Purkinje cell (primary cell): ENCODE data around the gene TMEM88. TPM values are rescaled to one million over a fixed set of nuclear protein-coding genes. Genes with fewer than 3 reads are reported as not detected.

Source experiments
- polyA plus RNA-seq: library from polyadenylated mRNA; unstranded; fragments of >200 nt; fragmentation: Nextera tagmentation; gene quantifications from 2 replicates; pipeline ENCODE4 v1.2.1, GENCODE V29; 2014

The TMEM88 gene
- 0.30 TPM in 1 of 2 replicates, not detected in the other for polyA plus RNA-seq

GRCh38 chr17:7854851-7855659 is at the start of gene TMEM88:
TSS of gene TMEM88 (plus strand) at chr17:7855066. CDS start at chr17:7855075, 9 bp downstream.

GRCh38 chr17:7833795-7834541 is 20.9 kb upstream of the TMEM88 start, which contains the start of gene KDM6B:
TSS of gene KDM6B (plus strand) at chr17:7834217. CDS start at chr17:7845555, 11,338 bp downstream.

GRCh38 chr17:7856811-7857712 is 2.2 kb downstream of the TMEM88 start, which contains the start of gene NAA38:
TSS of gene NAA38 (minus strand) at chr17:7857559. CDS start at chr17:7857463, 96 bp downstream.

DNA sequence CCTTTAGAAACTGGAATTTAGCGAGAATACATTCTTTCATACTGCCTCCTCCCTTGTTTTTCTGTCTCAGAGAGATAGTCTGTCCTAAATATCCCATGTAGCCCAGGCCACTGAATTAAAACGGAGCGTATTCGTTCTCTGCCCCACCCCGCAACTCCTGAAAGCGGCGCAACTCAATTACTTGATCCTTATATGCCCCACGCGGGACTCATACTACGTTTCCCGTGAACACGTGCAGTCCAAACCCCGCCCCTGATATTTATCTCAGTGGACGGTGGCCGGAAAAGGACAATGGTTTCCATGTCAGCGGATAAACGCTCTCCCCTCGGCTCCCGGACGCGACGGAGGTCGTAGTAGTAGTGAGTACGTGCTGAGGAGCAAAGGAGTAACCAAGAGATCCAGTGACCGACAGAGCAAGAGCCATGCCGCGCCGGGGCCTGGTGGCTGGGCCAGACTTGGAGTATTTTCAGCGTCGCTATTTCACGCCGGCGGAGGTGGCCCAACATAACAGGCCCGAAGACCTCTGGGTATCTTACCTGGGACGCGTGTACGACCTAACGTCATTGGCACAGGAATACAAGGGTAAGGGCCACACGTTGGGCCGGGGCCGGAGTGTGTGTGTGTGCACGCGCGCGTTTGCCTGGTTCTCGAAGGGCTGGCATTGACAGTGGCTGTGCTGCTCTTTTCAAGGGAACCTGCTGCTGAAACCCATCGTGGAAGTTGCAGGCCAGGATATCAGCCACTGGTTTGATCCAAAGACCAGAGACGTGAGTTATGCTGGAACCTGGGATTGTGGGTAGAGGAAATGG is 3.1 kb downstream of the TMEM88 start, which contains the start of gene CYB5D1:
Gene CYB5D1 (plus strand): TSS at position 291 of the 809 bp plus-strand sequence. CDS start 132 bp downstream, at position 423.

GRCh38 chr17:7888184-7888920 is 33.5 kb downstream of the TMEM88 start, which contains the start of gene CHD3:
TSS of gene CHD3 (plus strand) at chr17:7888789. CDS start at chr17:7889001, 212 bp downstream.

Other genes starting within 250 kb of the TMEM88 start
- 7.1 and 20.3 TPM in 2 replicates for gene FXR2, start 240.2 kb upstream of the TMEM88 start, polyA plus RNA-seq
- gene SAT2, start 227.2 kb upstream of the TMEM88 start, polyA plus RNA-seq, result 107 and 126 TPM in 2 replicates
- 2.5 TPM in 1 of 2 replicates, not detected in the other for gene SHBG, start 224.9 kb upstream of the TMEM88 start, polyA plus RNA-seq
- gene ATP1B2, start 204.1 kb upstream of the TMEM88 start, polyA plus RNA-seq, result 56.0 and 70.0 TPM in 2 replicates
- 3.0 and 3.7 TPM in 2 replicates for gene TP53, start 167.6 kb upstream of the TMEM88 start, polyA plus RNA-seq
- gene WRAP53, start 166.6 kb upstream of the TMEM88 start, polyA plus RNA-seq, result 1.1 and 1.4 TPM in 2 replicates
- gene EFNB3, start 149.9 kb upstream of the TMEM88 start, polyA plus RNA-seq, result 2.8 TPM in 1 of 2 replicates, not detected in the other
- gene DNAH2, start 137.3 kb upstream of the TMEM88 start, polyA plus RNA-seq, result 0.16 TPM in 1 of 2 replicates, not detected in the other
- gene KDM6B, start 20.8 kb upstream of the TMEM88 start, polyA plus RNA-seq, result 0.12 and 0.13 TPM in 2 replicates
- gene NAA38, start 2.5 kb downstream of the TMEM88 start, polyA plus RNA-seq, result 349 and 437 TPM in 2 replicates
- 3.8 and 6.4 TPM in 2 replicates for gene CYB5D1, start 2.9 kb downstream of the TMEM88 start, polyA plus RNA-seq
- 4.2 and 5.0 TPM in 2 replicates for gene CHD3, start 33.7 kb downstream of the TMEM88 start, polyA plus RNA-seq
- gene RNF227, start 61.2 kb downstream of the TMEM88 start, polyA plus RNA-seq, result 0.75 and 0.94 TPM in 2 replicates
- 0.58 TPM in 1 of 2 replicates, not detected in the other for gene KCNAB3, start 74.8 kb downstream of the TMEM88 start, polyA plus RNA-seq
- 321 and 349 TPM in 2 replicates for gene TRAPPC1, start 76.9 kb downstream of the TMEM88 start, polyA plus RNA-seq
- gene CNTROB, start 77.1 kb downstream of the TMEM88 start, polyA plus RNA-seq, result 0.53 and 3.7 TPM in 2 replicates
- gene GUCY2D, start 147.5 kb downstream of the TMEM88 start, polyA plus RNA-seq, result not detected in 2 replicates
- gene ALOX15B, start 184.0 kb downstream of the TMEM88 start, polyA plus RNA-seq, result not detected in 2 replicates
- gene ALOX12B, start 232.7 kb downstream of the TMEM88 start, polyA plus RNA-seq, result 1.2 TPM in 1 of 2 replicates, not detected in the other